BJ (cell line): ENCODE measurements around the gene KCND3. TPM values are rescaled to one million over a fixed set of nuclear protein-coding genes. Genes with fewer than 3 reads are reported as not detected.
"Not testable (repeated sequence)": the region's sequence is repeated elsewhere in the genome, so short reads cannot be mapped to it uniquely, and the experiment has no call there.

Experiments used
- CTCF ChIA-PET: fragments of 350-600 bp; formaldehyde crosslinking; extraction: SDS; loops from one replicate; lab custom pipeline; 2021; ENCODE audit warnings: antibody characterized with exemption, inconsistent platforms; lab: Yijun Ruan, JAX
- POLR2A ChIA-PET: fragments of 300-600 bp; sonication (Branson Sonifier 250); formaldehyde crosslinking; extraction: SDS; loops from one replicate; lab custom pipeline; 2021; ENCODE audit warnings: antibody characterized with exemption; lab: Charles Lee
- DNase-seq: peaks from one replicate; pipeline ENCODE4 v3.0.0-alpha.2; 2011; ENCODE audit warnings: low read depth
- H3K27me3 ChIP-seq: 2 replicates; pipeline ENCODE4 v1.6.0; 2011; ENCODE audit warnings: low read length; ENCODE audit not compliant: control insufficient read depth, insufficient read depth
- H3K36me3 ChIP-seq: 2 replicates; pipeline ENCODE4 v1.5.1; 2011; ENCODE audit warnings: low read length; ENCODE audit not compliant: control insufficient read depth, insufficient read depth
- H3K4me3 ChIP-seq: 2 replicates; pipeline ENCODE4 v1.5.1; 2011; ENCODE audit warnings: low read depth, mild to moderate bottlenecking, control low read depth, low read length
- polyA plus RNA-seq: library from polyadenylated mRNA; depleted of rRNA; stranded (reverse); fragments of >200 nt; gene quantifications from 2 replicates; pipeline ENCODE4 v1.2.3, GENCODE V29; 2011
- TF ChIP-seq, protein P1 (sequence below): IDR thresholded peaks from 2 replicates; pipeline ENCODE4 v1.5.1; 2011; ENCODE audit warnings: low read depth, mild to moderate bottlenecking, control low read depth, inconsistent platforms, low read length, moderate library complexity; ENCODE audit not compliant: insufficient read depth

Gene KCND3
- polyA plus RNA-seq, 1 experiment: 3.6 TPM

GRCh38 chr1:111804776-111805175 is 184.7 kb downstream of the KCND3 start:
- no peaks in the 10 kb centered on the region for H3K36me3 ChIP-seq
- no peak overlapping the region for H3K4me3 ChIP-seq
- ChIA-PET POLR2A (no interaction called here), CTCF (no interaction called here)
- no peak for DNase-seq
- peaks cover 4% of the 10 kb centered on the region for H3K27me3 ChIP-seq
- TF ChIP-seq, protein P1, sequence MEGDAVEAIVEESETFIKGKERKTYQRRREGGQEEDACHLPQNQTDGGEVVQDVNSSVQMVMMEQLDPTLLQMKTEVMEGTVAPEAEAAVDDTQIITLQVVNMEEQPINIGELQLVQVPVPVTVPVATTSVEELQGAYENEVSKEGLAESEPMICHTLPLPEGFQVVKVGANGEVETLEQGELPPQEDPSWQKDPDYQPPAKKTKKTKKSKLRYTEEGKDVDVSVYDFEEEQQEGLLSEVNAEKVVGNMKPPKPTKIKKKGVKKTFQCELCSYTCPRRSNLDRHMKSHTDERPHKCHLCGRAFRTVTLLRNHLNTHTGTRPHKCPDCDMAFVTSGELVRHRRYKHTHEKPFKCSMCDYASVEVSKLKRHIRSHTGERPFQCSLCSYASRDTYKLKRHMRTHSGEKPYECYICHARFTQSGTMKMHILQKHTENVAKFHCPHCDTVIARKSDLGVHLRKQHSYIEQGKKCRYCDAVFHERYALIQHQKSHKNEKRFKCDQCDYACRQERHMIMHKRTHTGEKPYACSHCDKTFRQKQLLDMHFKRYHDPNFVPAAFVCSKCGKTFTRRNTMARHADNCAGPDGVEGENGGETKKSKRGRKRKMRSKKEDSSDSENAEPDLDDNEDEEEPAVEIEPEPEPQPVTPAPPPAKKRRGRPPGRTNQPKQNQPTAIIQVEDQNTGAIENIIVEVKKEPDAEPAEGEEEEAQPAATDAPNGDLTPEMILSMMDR: no peak

GRCh38 chr1:111803951-111804350 is 185.5 kb downstream of the KCND3 start:
- TF ChIP-seq, protein P1: no peak
- no peaks in the 10 kb centered on the region for H3K36me3 ChIP-seq
- ChIA-PET CTCF (no interaction called here), POLR2A (no interaction called here)
- H3K27me3 ChIP-seq: peaks cover 4% of the 10 kb centered on the region
- DNase-seq: no peak
- H3K4me3 ChIP-seq: no peak overlapping the region

GRCh38 chr1:111802984-111803383 is 186.5 kb downstream of the KCND3 start:
- Histone ChIP-seq H3K36me3 (no peaks in the 10 kb centered on the region), H3K4me3 (no peak overlapping the region), H3K27me3 (peaks cover 4% of the 10 kb centered on the region)
- no peak for DNase-seq
- ChIA-PET CTCF (no interaction called here), POLR2A (no interaction called here)
- TF ChIP-seq, protein P1: no peak

GRCh38 chr1:111802110-111802509 is 187.4 kb downstream of the KCND3 start:
- ChIA-PET CTCF (no interaction called here), POLR2A (no interaction called here)
- Histone ChIP-seq H3K27me3 (peaks cover 4% of the 10 kb centered on the region), H3K4me3 (no peak overlapping the region), H3K36me3 (no peaks in the 10 kb centered on the region)
- DNase-seq: no peak
- TF ChIP-seq, protein P1: no peak

DNA sequence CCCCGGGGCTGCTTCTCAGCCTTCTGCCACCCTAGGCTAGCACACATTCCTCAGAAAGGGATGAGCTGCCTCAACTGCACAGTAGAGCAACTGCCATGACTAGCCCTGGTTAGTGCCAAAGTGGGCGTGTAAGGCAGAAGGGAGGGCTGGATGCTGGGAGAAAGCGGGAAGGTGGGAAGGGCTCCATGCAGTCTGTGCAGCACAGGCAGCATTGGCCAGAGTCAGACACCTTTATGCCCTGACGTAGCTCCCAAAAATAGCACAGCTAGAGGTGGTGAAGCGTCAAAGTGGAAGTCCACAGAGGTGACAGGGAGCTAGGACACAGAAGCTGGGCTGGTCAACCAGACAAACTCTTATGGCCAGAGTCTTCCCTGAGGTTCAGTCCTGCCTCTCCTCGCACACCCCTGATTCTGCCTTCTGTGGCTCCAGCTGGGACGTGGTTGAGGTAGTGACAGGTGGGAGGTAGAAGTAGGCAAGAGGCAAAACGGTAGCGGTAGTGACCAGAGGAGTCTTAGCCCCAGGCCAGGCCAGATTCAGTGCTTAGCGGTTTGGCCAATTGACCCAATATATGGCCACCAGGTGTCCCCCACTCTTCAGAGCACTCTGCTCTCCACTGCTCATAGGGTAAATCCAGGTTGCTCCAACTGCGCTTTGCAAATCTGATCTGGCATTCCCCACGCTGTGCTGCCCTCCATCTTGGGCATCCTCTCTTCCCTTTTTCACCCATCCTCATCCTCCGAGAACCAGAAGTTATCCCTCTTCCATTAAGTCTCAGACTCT is 188.2 kb downstream of the KCND3 start:
- H3K4me3 ChIP-seq: no peak overlapping the region
- CTCF ChIA-PET: no interaction called here
- H3K36me3 ChIP-seq: no peaks in the 10 kb centered on the region
- TF ChIP-seq, protein P1: no peak
- POLR2A ChIA-PET: no interaction called here
- no peak for DNase-seq
- H3K27me3 ChIP-seq: peaks cover 4% of the 10 kb centered on the region

GRCh38 chr1:111799722-111800121 is 189.7 kb downstream of the KCND3 start:
- CTCF ChIA-PET: interaction anchor here (0.6 kb wide), 1 partner anchor 15 kb away, joined by 3 read pairs; no protein-coding TSS in a partner anchor
- H3K27me3 ChIP-seq, H3K36me3 ChIP-seq, H3K4me3 ChIP-seq, DNase-seq, POLR2A ChIA-PET: not testable (repeated sequence)
